Skin of body (tissue), 3 donors: ENCODE results near the gene KCNQ1OT1. TPM values are rescaled to one million over a fixed set of nuclear protein-coding genes. Genes with fewer than 3 reads are reported as not detected.

Experiments
- DNase-seq: peaks from one replicate; lab custom pipeline; 2025; lab: John Stamatoyannopoulos, UW
- small RNA-seq: library from RNA; depleted of rRNA; stranded (forward); fragments of <200 nt; gene quantifications from one replicate; pipeline ENCODE3, GENCODE V24; 2014; ENCODE audit warnings: low replicate concordance
- total RNA-seq: library from RNA; depleted of rRNA; stranded (reverse); fragments of >200 nt; gene quantifications from one replicate; pipeline ENCODE4 v1.2.3, GENCODE V29; 2014

Gene KCNQ1OT1
- total RNA-seq, 1 donor from 2014 or later = 12.0 TPM

DNA sequence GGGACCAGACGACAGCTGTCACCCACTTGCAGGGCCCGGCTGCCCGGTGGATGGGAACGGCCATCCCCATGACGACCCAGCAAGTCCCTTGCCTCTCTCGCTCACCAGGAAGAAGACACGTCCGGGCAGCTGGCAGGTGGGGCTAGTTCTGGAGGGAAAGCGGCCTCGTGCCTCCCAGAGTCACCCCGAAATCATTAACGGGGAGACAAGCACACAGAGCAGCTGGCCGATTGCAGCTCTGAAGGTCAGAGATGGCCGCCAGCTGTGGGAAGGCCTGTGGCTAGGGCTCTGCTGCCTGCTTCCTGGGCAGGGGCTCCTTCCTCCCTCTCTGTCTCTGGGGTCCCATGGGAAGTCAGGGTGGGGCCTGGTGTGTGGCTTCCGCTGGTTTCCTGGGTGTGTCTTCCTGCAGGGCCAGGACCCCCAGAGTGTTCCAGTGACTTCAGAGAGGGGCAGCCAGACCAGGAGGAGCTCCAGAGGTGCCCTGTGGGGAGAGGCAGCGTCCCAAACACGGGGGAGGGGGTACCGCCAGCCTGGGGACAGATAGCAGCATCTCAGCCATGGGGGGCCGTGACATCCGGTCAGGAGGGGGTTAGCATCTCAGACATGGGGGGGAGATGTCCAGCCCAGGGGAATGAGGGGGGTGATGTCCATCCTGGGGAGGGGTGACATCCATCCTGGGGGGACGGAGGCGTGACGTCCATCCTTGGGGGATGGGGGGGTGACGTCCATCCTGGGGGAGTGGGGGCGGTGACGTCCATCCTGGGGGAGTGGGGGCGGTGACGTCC, 140.1 kb downstream of the KCNQ1OT1 start:
- DNase-seq = no peak

DNA sequence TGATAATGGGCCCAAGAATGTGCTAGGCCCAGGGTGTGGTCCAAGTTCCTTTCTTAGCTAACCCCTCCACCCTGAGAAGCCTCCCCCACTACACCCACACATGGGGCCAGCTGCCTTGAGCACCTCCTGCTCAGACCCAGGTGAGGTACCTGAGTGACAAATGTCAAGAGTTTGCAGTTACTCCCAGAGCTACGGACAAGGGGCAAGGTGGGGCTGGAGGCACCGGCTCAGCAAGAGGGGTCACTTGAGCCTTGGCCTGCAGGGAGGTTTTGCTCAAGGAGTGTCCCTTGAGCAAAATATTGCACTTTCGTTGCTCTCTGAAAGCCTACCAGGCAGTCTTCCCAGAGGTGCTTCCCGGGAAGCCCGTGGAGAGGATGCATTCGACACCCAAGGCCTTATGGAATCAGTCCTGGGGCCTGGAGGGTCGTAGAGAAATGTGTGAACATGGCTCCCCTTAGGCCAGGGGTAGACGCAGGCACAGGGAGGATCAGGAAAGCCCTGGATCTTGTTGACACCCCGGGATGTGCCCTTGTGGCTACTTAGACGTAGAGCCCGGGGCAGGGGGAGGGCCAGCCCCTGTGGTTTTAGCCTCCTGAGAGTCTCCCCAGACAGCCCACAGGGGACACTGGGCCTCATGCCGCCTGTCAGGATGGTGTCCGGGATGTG, 140.8 kb downstream of the KCNQ1OT1 start:
- no peak for DNase-seq

DNA sequence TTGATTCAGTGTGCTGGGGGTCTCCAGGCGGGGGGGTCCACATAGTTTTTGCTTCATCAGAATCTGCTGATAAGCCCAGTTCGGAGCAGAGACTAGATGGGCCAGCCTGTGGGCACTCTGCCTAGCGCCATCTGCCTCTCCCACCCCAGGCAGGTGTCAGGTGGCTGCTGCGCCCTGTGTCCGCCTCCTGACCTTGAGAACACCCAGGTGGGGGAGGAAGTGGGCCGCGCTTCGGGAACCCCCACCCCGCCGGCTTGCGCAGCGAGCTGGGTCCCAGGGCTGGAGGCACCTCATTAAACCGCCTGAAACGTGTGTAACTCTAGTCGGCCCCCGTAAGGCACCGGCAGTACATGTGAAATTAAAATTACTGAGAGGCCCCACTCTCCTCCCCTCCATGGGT, 141.4 kb downstream of the KCNQ1OT1 start:
- no peak for DNase-seq

Small RNA genes within 50 kb of the gene (small RNA-seq; reads per million reads assigned to genes)
- not detected for gene RF01947
- not detected for gene RF01948
- gene RF01950 = not detected

Other genes starting within 250 kb of the KCNQ1OT1 start
- gene CDKN1C, start 185.8 kb upstream of the KCNQ1OT1 start, total RNA-seq = 53.0 TPM
- gene PHLDA2, start 229.4 kb upstream of the KCNQ1OT1 start, total RNA-seq = 4.2 TPM